ENCODE results near the gene CDCA7L.

- TF ChIP-seq CTCF (optimal IDR thresholded peaks at IDR 0.05 in 1 of 3, IDR thresholded peaks at IDR 0.05 in 1 of 3, conservative IDR thresholded peaks at IDR 0.05 in 1 of 3; ENCODE audit: extremely low read depth in 1 of 3, insufficient read depth in 2 of 3, low read length in 3 of 3) (no peak), EZH2 (IDR thresholded peaks at IDR 0.05; ENCODE audit: low read length) (no peak)
These were observed 57.9 kb downstream of the CDCA7L start for GRCh38 chr7:21887779-21888178.

Measured in keratinocyte (primary cell).